Endothelial cell (in vitro differentiated cells): Measurements from ENCODE around the gene IFITM5. TPM values are rescaled to one million over a fixed set of nuclear protein-coding genes. Genes with fewer than 3 reads are reported as not detected.

Experiments
- DNase-seq: peaks from one replicate; pipeline ENCODE4 v3.0.0; 2021; ENCODE audit warnings: low spot score
- H3K27ac Mint-ChIP-seq: one replicate; pipeline ENCODE4 v1.8.0; 2021; ENCODE audit warnings: mixed read lengths, inconsistent platforms; ENCODE audit not compliant: unreplicated experiment
- H3K27me3 Mint-ChIP-seq: one replicate; pipeline ENCODE4 v1.8.0; 2021; ENCODE audit warnings: mild to moderate bottlenecking, moderate library complexity, mixed read lengths, inconsistent platforms; ENCODE audit not compliant: unreplicated experiment
- H3K36me3 Mint-ChIP-seq: one replicate; pipeline ENCODE4 v1.8.0; 2021; ENCODE audit warnings: mild to moderate bottlenecking, low read depth, mixed read lengths, inconsistent platforms; ENCODE audit not compliant: unreplicated experiment
- H3K4me1 Mint-ChIP-seq: one replicate; pipeline ENCODE4 v1.8.0; 2021; ENCODE audit warnings: mild to moderate bottlenecking, mixed read lengths, inconsistent platforms; ENCODE audit not compliant: unreplicated experiment
- H3K4me3 Mint-ChIP-seq: one replicate; pipeline ENCODE4 v1.8.0; 2021; ENCODE audit warnings: mild to moderate bottlenecking, mixed read lengths, inconsistent platforms; ENCODE audit not compliant: unreplicated experiment
- H3K9me3 Mint-ChIP-seq: one replicate; pipeline ENCODE4 v1.8.0; 2021; ENCODE audit warnings: mixed read lengths, inconsistent platforms; ENCODE audit not compliant: unreplicated experiment
- long read RNA-seq: library from polyadenylated mRNA; unstranded; transcript quantifications from one replicate; pipeline ENCODE4 v2.0.0, GENCODE V29; 2020; ENCODE audit not compliant: unreplicated experiment
- total RNA-seq: library from RNA; stranded (reverse); fragmentation: NEBNext Ultra II Directional; extraction: Animal tissue kit (Norgen Biotek cat#: 25700); gene quantifications from one replicate; pipeline ENCODE4 v1.2.1, GENCODE V29; 2021; ENCODE audit not compliant: unreplicated experiment
- TF ChIP-seq, protein P1 (sequence below): fragments of 200-600 bp; sonication (generic); IDR thresholded peaks from one replicate; pipeline ENCODE4 v1.5.0; 2021; ENCODE audit warnings: antibody characterized with exemption; ENCODE audit not compliant: unreplicated experiment

IFITM5 gene
- not detected for total RNA-seq
- long read RNA-seq, result 0 reads

DNA sequence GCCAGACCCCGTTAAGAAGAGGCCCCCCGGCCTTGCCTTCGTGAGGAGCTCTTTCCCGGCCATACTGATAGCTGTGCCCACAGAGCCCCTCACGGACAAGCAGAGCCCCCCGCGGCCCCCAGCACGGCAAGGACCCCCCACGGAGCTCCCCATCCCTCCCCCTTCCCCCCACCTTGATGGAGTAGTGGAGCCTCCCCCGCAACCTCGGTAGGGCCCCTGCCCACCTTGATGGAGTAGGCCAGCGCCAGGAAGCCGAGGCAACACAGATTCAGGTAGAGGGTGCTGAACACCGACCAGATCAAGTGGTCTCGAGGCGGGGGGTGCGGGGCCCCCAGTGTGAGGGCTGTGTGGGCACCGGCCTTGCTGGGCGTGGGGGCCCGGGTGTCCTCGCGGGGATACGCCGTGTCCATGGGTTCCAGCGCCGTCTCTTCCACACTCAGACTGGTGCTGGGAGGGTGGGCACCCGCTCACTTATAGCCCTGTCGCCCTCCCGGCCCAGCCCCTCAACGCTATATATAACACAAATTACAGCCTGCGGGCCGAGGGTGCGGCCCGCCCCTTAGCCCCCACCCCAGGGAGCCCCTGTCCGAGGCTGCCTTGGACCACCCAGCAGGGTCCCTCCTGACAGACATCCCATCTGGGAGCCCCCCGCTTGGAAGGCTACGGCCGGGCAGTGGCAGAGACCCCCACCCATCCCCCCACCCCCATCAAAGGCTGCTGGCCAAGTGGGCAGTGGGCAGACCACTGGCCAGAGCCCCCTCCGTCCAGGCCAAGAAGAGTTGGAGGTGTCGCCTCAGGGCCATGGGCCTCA lies at the start of gene IFITM5:
Gene IFITM5 (minus strand): TSS at position 446 of the 811 bp plus-strand sequence. CDS start 36 bp downstream, at position 410.
- no peak for DNase-seq
- Mint-ChIP-seq H3K27me3 (peaks cover 2% of the 10 kb centered on the region), H3K9me3 (no peaks in the 10 kb centered on the region), H3K27ac (no peak within 1 kb of the TSS), H3K4me1 (peaks cover 5% of the 10 kb centered on the region), H3K36me3 (peaks cover 6% of the 10 kb centered on the region), H3K4me3 (no peak within 1 kb of the TSS)
- TF ChIP-seq, protein P1, sequence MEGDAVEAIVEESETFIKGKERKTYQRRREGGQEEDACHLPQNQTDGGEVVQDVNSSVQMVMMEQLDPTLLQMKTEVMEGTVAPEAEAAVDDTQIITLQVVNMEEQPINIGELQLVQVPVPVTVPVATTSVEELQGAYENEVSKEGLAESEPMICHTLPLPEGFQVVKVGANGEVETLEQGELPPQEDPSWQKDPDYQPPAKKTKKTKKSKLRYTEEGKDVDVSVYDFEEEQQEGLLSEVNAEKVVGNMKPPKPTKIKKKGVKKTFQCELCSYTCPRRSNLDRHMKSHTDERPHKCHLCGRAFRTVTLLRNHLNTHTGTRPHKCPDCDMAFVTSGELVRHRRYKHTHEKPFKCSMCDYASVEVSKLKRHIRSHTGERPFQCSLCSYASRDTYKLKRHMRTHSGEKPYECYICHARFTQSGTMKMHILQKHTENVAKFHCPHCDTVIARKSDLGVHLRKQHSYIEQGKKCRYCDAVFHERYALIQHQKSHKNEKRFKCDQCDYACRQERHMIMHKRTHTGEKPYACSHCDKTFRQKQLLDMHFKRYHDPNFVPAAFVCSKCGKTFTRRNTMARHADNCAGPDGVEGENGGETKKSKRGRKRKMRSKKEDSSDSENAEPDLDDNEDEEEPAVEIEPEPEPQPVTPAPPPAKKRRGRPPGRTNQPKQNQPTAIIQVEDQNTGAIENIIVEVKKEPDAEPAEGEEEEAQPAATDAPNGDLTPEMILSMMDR, result no peak

DNA sequence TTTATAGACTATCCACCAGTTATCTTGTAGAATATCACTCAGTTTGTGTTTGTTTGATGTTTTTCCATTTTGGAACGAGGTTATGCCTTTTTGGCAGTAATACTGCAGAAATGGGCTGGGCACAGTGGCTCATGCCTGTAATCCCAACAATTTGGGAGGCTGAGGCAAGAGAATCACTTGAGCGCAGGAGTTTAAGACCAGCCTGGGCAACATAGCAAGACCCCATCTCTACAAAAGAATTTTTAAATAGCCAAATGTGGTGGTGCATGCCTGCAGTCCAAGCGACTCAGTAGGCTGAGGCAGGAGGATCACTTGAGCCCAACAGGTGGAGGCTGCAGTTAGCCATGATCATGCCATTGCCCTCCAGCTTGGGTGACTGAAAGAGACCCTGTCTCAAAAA lies 47.2 kb upstream of the IFITM5 start:
- H3K9me3 Mint-ChIP-seq, result no peaks in the 10 kb centered on the region
- no peak overlapping the region for H3K27ac Mint-ChIP-seq
- TF ChIP-seq, protein P1, result no peak
- peaks cover 11% of the 10 kb centered on the region for H3K4me1 Mint-ChIP-seq
- H3K4me3 Mint-ChIP-seq, result no peak overlapping the region
- H3K27me3 Mint-ChIP-seq, result peaks cover 1% of the 10 kb centered on the region
- DNase-seq, result no peak
- H3K36me3 Mint-ChIP-seq, result no peaks in the 10 kb centered on the region

DNA sequence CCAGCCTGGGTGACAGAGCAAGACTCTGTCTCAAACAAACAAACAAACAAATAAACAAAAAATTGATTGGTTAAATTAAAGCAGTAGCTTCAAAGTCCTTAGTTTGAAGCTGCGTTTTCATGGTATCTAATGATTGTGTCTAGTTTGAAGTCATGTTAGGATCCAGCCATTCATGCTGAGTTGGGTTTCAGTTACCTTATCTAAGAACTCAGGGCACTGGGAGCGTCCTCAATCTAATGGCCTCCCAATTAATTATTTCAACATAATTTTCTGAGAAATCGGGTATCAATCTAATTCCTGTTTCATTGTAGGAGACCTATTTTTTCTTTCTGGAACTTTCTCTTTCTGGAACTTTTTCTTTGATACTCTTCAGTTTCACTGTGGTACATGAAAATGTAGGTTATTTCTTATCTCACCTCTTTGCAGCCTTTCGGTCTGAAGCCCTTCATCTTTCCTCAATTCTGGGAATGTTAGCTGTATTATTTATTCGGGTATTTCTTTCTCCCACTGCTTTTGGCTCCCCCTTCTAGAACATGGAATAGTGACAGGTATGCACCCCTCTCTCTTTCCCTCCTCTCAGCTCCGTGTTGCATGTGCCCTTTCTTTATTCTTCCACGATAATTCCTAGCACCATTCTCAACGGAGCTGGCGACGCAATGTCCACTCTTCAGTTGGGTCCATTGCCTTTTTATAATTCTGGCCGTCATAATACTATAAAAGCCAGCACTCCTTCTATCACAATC lies 45.7 kb upstream of the IFITM5 start:
- Mint-ChIP-seq H3K9me3 (no peaks in the 10 kb centered on the region), H3K36me3 (no peaks in the 10 kb centered on the region), H3K27ac (no peak overlapping the region)

DNA sequence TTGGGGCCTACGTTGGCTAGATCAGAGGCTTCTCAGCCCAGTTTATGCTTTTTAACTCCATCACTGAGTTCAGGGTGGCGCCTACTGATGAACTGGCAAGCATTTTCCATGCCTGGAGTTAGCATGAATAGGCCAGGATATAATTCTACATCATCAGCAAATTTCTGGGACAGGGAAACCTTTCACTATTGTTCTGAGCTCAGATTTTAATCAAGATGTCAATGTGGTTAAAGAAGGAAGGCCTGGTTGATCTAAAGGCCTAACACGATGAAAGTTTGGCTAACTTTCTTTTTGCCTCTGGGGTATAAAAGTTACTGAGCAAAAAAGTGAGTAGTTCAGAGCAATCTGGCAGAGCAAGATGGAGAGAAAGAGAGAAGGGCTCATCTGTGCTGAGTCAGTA lies 43.0 kb upstream of the IFITM5 start:
- no peak for DNase-seq
- Mint-ChIP-seq H3K4me1 (peaks cover 5% of the 10 kb centered on the region), H3K4me3 (no peak overlapping the region), H3K27ac (no peak overlapping the region), H3K27me3 (no peaks in the 10 kb centered on the region), H3K36me3 (no peaks in the 10 kb centered on the region), H3K9me3 (no peaks in the 10 kb centered on the region)
- TF ChIP-seq, protein P1, result no peak

More for the DNA sequence above, 45.7 kb upstream of the IFITM5 start:
- H3K27me3 Mint-ChIP-seq, result no peaks in the 10 kb centered on the region
- no peak overlapping the region for H3K4me3 Mint-ChIP-seq
- no peak for DNase-seq
- peaks cover 5% of the 10 kb centered on the region for H3K4me1 Mint-ChIP-seq
- TF ChIP-seq, protein P1, result no peak
